HL-60/S4 treated with retinoic acid at 250 ng/mL for 4 days and 3 days (cell line): ENCODE data around the gene FOXL2.

Source experiments
- in situ Hi-C: fragments of 300-500 bp; cut with MboI; formaldehyde crosslinking; loops from 2 replicates; pipeline ENCODE4 v1.7.0; 2022; ENCODE audit warnings: low sequenced_read_pairs

FOXL2 gene

DNA sequence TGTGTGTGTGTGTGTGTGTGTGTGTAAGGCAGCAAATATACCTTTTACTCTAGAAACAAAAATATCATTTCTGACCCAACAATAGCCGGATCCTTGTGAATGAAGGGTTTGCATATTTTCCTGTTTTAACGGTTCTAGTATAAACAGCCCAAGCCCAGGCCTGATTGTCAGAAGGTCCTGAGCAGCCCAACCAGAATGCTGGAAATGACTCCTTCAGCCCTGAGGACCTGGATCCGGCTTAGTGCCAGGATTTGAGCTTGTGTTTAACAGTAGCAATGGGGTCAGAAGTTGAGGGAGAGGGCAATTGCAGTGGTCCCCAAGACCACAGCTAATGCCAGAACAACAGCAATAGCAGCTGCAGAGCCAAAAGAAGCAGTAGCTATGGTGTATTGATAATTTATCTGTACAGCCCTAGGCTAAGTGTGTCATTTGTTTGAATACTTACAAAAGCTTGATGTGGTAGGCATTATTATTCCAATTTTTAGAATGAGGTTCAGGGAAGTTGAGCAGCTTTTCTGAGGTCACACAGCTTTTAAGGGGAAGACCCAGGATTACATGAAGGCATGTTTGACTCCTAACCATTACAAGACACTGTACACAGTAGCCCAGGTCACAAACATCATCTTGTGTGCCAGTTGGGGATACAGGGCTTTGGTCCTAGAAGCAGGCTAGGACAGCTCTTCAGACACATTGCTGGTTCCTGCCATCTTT, 12.8 kb downstream of the FOXL2 start:
- in situ Hi-C loops = no loop called here

GRCh38 chr3:138933068-138933668, 13.8 kb downstream of the FOXL2 start:
- in situ Hi-C loops = no loop called here

DNA sequence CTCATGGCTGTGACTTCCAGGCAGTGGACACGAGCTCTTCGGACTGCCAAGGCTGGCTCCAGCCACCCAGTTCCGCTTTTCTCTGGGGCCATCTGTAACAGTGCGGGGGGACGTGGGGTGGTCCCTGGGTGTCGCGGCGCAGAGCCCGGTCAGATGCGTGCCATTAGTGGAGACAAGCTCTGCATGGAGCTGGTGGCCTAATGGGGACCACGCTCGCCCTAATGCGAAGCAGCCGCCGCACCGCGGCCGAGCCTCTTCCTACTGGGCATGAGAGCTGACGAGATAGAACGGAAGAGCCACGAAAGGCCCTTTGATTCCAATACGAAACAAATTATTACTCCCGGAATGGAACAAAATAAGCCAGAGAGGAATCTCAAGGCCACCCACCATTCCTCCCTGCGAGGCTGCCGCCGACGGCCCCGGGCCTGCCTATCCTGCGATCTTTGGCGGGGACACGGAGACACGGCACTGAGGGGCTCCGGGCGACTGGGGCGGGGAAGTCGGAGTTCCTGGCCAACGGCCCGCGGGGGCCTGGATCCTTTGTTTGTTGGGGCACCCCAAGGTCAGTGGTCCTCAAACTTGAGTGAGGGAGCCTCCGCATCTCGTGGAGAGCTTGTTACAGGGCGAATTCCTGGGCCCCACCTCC, 18.1 kb downstream of the FOXL2 start:
- in situ Hi-C loops = loop anchor here (10.0 kb wide), 1 partner anchor 334 kb away; the partner anchor contains the start of gene CEP70

- in situ Hi-C loops = loop anchor here (10.0 kb wide), 1 partner anchor 329 kb away; the partner anchor contains the start of gene CEP70
Observed at GRCh38 chr3:138923531-138923994, 23.4 kb downstream of the FOXL2 start.

- in situ Hi-C loops = loop anchor here (10.0 kb wide), 1 partner anchor 328 kb away; the partner anchor contains the start of gene CEP70
Observed at GRCh38 chr3:138922400-138922799, 24.5 kb downstream of the FOXL2 start.

DNA sequence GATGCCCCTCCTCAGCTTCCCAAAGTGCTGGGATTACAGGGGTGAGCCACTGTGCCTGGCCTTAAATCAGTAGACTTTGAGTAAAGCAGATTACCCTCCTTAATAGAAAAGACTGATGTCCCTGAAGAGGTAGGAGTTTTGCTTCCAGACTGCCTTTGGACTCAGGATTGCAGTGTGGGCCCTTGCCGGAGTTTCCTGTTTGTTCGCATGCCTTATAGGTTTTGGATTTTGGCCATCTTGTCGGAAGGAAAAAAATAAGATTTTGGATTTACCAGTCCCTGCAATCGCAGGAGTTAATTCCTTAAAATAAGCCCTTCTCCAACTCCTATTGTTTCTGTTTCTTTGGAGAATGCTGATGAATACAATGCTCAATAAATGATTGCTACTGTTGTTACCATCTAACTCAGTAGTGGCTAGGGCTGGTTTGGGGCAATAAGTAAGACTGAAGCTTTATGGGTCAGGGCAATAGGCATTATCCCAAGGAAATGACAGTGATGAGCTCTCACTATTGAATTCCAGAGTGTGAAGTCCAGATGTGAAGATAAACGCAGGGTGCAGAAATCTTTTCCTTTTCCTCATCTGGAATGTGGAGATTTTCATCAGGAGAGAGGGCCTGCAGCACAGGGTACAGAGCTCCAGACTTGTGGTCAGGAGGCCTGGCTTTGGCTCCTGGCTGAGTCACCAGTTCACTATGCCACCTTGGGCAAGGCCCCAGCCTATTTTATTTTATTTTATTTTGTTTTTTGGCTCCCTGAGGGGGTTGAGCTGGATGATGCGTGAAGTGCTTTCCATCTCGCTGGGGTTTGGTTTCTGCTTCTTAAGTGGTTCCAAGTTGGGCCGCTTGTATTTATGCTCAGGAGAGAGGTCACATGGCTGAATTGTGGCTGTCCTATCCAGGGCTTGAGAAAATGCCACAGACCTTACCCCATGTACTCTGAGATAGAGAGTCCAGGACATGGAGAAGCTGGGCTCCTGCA, 25.3 kb downstream of the FOXL2 start:
- in situ Hi-C loops = loop anchor here (10.0 kb wide), 1 partner anchor 327 kb away; the partner anchor contains the start of gene CEP70

DNA sequence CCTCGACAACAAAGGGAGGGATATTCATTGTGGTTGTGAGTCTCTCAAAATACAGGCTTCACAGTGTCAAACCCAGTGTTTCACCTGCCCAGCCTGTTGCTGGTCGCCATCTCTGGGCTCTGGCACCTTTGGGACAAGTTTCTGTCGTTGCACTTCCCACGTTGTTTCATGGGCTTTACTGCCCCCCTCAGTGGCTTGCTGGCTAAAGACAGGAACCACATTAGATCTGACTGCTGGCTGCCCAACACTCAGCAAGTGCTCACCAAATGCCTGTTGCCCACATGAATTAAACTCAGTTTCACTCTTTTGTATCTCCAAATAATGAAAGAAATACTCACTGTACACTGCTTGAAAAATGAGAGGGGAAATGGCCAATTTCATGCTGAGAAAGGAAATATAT, 27.6 kb downstream of the FOXL2 start:
- in situ Hi-C loops = loop anchor here (10.0 kb wide), 1 partner anchor 225 kb away; no protein-coding TSS in a partner anchor

- in situ Hi-C loops = loop anchor here (10.0 kb wide), 1 partner anchor 222 kb away; no protein-coding TSS in a partner anchor
Observed at GRCh38 chr3:138916824-138917223, 30.1 kb downstream of the FOXL2 start.

- in situ Hi-C loops = loop anchor here (10.0 kb wide), 1 partner anchor 221 kb away; no protein-coding TSS in a partner anchor
Observed at GRCh38 chr3:138915503-138916498, 31.1 kb downstream of the FOXL2 start.

GRCh38 chr3:138914870-138915502, 32.0 kb downstream of the FOXL2 start:
- in situ Hi-C loops = loop anchor here (10.0 kb wide), 1 partner anchor 220 kb away; no protein-coding TSS in a partner anchor

- in situ Hi-C loops = loop anchor here (10.0 kb wide), 1 partner anchor 219 kb away; no protein-coding TSS in a partner anchor
Observed at GRCh38 chr3:138913766-138914165, 33.2 kb downstream of the FOXL2 start.

DNA sequence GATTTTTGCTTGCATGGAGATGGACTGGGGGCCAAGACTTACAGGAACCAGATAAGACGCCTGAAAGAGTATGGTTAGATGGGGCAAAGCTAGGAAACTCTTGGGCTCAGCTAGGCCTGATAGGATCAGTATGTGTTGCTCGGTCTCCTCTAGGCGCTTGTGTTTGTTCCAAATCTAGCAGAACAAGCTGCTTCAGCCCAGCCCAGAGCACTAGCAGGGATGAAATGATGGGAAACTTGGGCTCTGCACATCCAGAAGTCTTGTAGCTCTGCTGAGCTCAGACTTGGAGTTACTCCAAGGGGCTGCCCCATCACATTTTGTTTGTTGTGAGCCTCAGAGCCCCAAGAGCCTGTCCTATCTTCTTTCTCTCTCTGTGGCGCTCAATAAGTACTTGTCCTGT, 34.7 kb downstream of the FOXL2 start:
- in situ Hi-C loops = loop anchor here (10.0 kb wide), 1 partner anchor 217 kb away; no protein-coding TSS in a partner anchor

DNA sequence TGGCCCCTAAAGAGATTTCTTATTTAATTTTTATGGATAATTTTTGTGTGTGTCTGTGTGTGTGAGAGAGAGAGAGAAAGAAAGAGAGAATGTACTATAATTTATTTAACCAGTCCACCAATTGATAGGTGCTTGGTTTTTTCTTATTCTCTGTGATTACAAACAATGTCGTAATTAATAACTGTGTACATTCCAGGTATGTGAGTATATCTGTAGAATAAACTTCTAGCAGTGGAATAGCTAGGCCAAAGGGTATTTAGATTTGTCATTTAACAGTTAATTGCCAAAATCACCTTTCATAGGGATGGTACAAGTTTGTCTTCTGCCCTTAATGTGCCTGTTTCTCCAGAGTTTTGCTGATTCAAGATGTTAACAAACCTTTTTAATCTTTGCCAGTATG, 35.3 kb downstream of the FOXL2 start:
- in situ Hi-C loops = loop anchor here (10.0 kb wide), 1 partner anchor 217 kb away; no protein-coding TSS in a partner anchor

DNA sequence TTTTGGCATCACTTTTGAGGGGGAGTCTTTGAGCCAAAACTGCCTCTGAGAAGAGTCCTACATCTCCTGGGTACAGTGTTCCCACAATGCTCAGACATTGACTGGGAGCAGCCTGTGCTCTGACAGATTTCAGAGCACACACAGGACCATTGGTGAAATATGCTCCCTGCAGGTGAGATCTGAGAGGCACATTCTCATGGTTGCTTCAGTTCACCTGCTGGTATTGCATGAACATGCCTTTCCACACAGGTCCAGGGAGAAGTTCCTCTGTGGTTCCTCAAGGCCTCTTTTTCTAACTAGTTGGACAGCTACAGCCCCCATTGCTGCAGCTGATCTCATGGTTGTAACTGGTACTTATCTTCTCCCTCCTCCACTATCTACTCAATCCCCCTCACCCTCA, 37.0 kb downstream of the FOXL2 start:
- in situ Hi-C loops = loop anchor here (10.0 kb wide), 1 partner anchor 215 kb away; no protein-coding TSS in a partner anchor

GRCh38 chr3:138908846-138909245, 38.1 kb downstream of the FOXL2 start:
- in situ Hi-C loops = no loop called here

DNA sequence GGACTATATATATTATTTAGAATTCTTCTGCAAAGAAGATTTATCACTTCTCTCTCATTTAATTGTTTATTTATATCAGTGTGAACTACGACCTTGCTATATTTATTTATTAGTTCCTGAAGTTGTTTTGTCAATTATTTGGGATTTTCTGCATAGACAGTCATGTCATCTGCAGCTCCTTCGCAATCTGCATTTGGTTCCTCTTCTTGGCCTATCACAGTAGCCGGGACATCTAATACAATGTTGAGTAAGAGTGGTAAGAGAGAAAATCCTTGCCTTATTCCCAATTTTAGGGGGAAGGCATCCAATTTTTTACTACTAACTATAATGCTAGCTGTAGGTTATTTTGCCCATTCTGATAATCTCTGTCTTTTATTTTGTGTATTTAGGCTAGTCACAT, 39.4 kb downstream of the FOXL2 start:
- in situ Hi-C loops = no loop called here

GRCh38 chr3:138902171-138902570, 44.8 kb downstream of the FOXL2 start:
- in situ Hi-C loops = no loop called here

- in situ Hi-C loops = no loop called here
Observed at GRCh38 chr3:138901567-138901966, 45.4 kb downstream of the FOXL2 start.
